Osteocyte (in vitro differentiated cells): ENCODE results near the gene PRR15. TPM values are rescaled to one million over a fixed set of nuclear protein-coding genes. Genes with fewer than 3 reads are reported as not detected.

ENCODE experiments used
- DNase-seq: peaks from one replicate; pipeline ENCODE4 v3.0.0; 2021; ENCODE audit warnings: mixed read lengths; ENCODE audit not compliant: unreplicated experiment; ENCODE audit errors: extremely low spot score
- H3K27ac Mint-ChIP-seq: one replicate; pipeline ENCODE4 v1.8.0; 2021; ENCODE audit warnings: mild to moderate bottlenecking, mixed read lengths; ENCODE audit not compliant: unreplicated experiment
- H3K27me3 Mint-ChIP-seq: one replicate; pipeline ENCODE4 v1.8.0; 2021; ENCODE audit warnings: mixed read lengths; ENCODE audit not compliant: unreplicated experiment
- H3K36me3 Mint-ChIP-seq: one replicate; pipeline ENCODE4 v1.8.0; 2021; ENCODE audit warnings: mixed read lengths; ENCODE audit not compliant: unreplicated experiment
- H3K4me1 Mint-ChIP-seq: one replicate; pipeline ENCODE4 v1.8.0; 2021; ENCODE audit warnings: mixed read lengths; ENCODE audit not compliant: unreplicated experiment
- H3K4me3 Mint-ChIP-seq: one replicate; pipeline ENCODE4 v1.8.0; 2021; ENCODE audit warnings: mild to moderate bottlenecking, moderate library complexity, mixed read lengths; ENCODE audit not compliant: unreplicated experiment
- H3K9me3 Mint-ChIP-seq: one replicate; pipeline ENCODE4 v1.8.0; 2021; ENCODE audit warnings: mixed read lengths; ENCODE audit not compliant: unreplicated experiment
- CTCF ChIP-seq: fragments of 200-600 bp; sonication (generic); IDR thresholded peaks from 2 replicates; pipeline ENCODE4 v1.5.0; 2021; ENCODE audit warnings: antibody characterized with exemption, mild to moderate bottlenecking, moderate library complexity
- total RNA-seq: library from RNA; stranded (reverse); gene quantifications from 2 replicates; pipeline ENCODE4 v1.2.1, GENCODE V29; 2021

Gene PRR15
- total RNA-seq, 1 donor from 2014 or later = 0.73 TPM

GRCh38 chr7:29612596-29612995, 49.0 kb downstream of the PRR15 start:
- no peak for DNase-seq
- Mint-ChIP-seq H3K4me3 (no peak overlapping the region), H3K4me1 (peaks cover 39% of the 10 kb centered on the region), H3K27ac (peak overlapping the region; percentile 0), H3K9me3 (peaks cover 7% of the 10 kb centered on the region), H3K36me3 (no peaks in the 10 kb centered on the region), H3K27me3 (no peaks in the 10 kb centered on the region)
- no peak for TF ChIP-seq CTCF

GRCh38 chr7:29613100-29613499, 49.5 kb downstream of the PRR15 start:
- TF ChIP-seq CTCF = no peak
- Mint-ChIP-seq H3K4me3 (no peak overlapping the region), H3K4me1 (peaks cover 34% of the 10 kb centered on the region), H3K27ac (peak overlapping the region; percentile 48), H3K36me3 (no peaks in the 10 kb centered on the region), H3K9me3 (peaks cover 7% of the 10 kb centered on the region), H3K27me3 (no peaks in the 10 kb centered on the region)
- no peak for DNase-seq

DNA sequence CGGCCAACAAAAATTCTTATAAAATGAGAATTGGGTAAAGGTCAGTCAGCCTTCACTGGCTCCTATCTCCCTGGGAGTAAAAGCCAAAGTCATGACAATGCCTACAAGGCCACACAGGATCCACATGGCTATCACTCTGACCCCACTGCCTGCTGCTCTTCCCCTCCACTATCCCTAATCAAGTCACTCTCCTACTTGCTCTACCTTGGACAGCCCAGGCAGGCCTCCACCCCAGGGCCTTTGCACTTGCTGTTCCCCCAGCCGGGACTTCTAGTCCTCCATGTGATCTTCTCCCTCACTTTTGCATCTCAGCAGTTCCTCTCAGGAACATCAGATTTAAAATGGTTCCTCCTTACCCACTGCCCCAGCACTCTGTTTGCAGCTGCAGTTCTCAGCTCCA, 50.6 kb downstream of the PRR15 start:
- TF ChIP-seq CTCF = no peak
- H3K4me3 Mint-ChIP-seq = no peak overlapping the region
- H3K9me3 Mint-ChIP-seq = peaks cover 7% of the 10 kb centered on the region
- DNase-seq = no peak
- H3K27ac Mint-ChIP-seq = no peak overlapping the region
- H3K36me3 Mint-ChIP-seq = no peaks in the 10 kb centered on the region
- H3K27me3 Mint-ChIP-seq = no peaks in the 10 kb centered on the region
- peaks cover 27% of the 10 kb centered on the region for H3K4me1 Mint-ChIP-seq

Other genes with a start within 250 kb of the PRR15 start
- not detected in 2 replicates for gene WIPF3, start 242.7 kb downstream of the PRR15 start, total RNA-seq